Panc1 (cell line): ENCODE measurements around the gene BPTF. TPM values are rescaled to one million over a fixed set of nuclear protein-coding genes. Genes with fewer than 3 reads are reported as not detected.
"Not testable (repeated sequence)": the region's sequence is repeated elsewhere in the genome, so short reads cannot be mapped to it uniquely, and the experiment has no call there.

Experiments
- ATAC-seq: fragments of 200-7000 bp; cut with Tn5 transposase; 2 replicates; pipeline ENCODE4 v1.9.1; 2020; ENCODE audit warnings: mild to moderate bottlenecking, moderate library complexity
- BruUV-seq: library from RNA; stranded (reverse); fragments of 400-500 nt; replicated peaks from 2 replicates; lab custom pipeline; 2021; lab: Mats Ljungman, UMichigan
- CTCF ChIA-PET: fragments of 300-600 bp; sonication (Branson Sonifier 250); formaldehyde crosslinking; loops from one replicate; lab custom pipeline; 2022; ENCODE audit warnings: antibody characterized with exemption; lab: Charles Lee
- POLR2A ChIA-PET: fragments of 300-600 bp; sonication (Branson Sonifier 250); formaldehyde crosslinking; loops from one replicate; lab custom pipeline; 2022; ENCODE audit warnings: antibody characterized with exemption; lab: Charles Lee
- DNase-seq: peaks from one replicate; pipeline ENCODE4 v3.0.0-alpha.2; 2010; ENCODE audit warnings: low read depth, low spot score
- H3K27ac ChIP-seq: 2 replicates; pipeline ENCODE4 v1.5.1; 2011; ENCODE audit warnings: mild to moderate bottlenecking, low read length, inconsistent platforms
- H3K27me3 ChIP-seq: fragments of 200-500 bp; sonication (Bioruptor generic); 2 replicates; pipeline ENCODE4 v1.6.0; 2014; ENCODE audit warnings: low read length, inconsistent platforms; ENCODE audit not compliant: control insufficient read depth, insufficient read depth
- H3K36me3 ChIP-seq: fragments of 200-500 bp; sonication (Bioruptor generic); 2 replicates; pipeline ENCODE4 v1.5.1; 2014; ENCODE audit warnings: inconsistent platforms, mild to moderate bottlenecking, low read length, moderate library complexity; ENCODE audit not compliant: control insufficient read depth, insufficient read depth
- H3K4me1 ChIP-seq: 2 replicates; pipeline ENCODE4 v1.5.1; 2011; ENCODE audit warnings: inconsistent platforms, mild to moderate bottlenecking, low read length, moderate library complexity; ENCODE audit not compliant: control insufficient read depth, insufficient read depth
- H3K4me3 ChIP-seq, 2 experiments: 2 replicates each; pipeline ENCODE4 v1.5.1; 2011 to 2012; ENCODE audit warnings: low read depth in 2 of 2, low read length in 2 of 2, mild to moderate bottlenecking in 2 of 2, inconsistent platforms in 1 of 2, moderate library complexity in 1 of 2
- H3K9me3 ChIP-seq: fragments of 200-500 bp; sonication (Bioruptor generic); 2 replicates; pipeline ENCODE4 v1.5.1; 2014; ENCODE audit warnings: low read depth, mild to moderate bottlenecking, inconsistent platforms, low read length, moderate library complexity; ENCODE audit not compliant: control insufficient read depth, insufficient read depth
- POLR2AphosphoS5 ChIP-seq: IDR thresholded peaks from 2 replicates; pipeline ENCODE4 v1.6.1; 2012; ENCODE audit warnings: mild to moderate bottlenecking, low read depth, low read length, moderate library complexity
- SIN3A ChIP-seq: IDR thresholded peaks from 2 replicates; pipeline ENCODE4 v1.6.1; 2012; ENCODE audit warnings: low read depth, mild to moderate bottlenecking, low read length, moderate library complexity, borderline replicate concordance; ENCODE audit not compliant: insufficient read depth
- TCF7L2 ChIP-seq: IDR thresholded peaks from 2 replicates; pipeline ENCODE4 v1.6.1; 2011; ENCODE audit warnings: mild to moderate bottlenecking, low read depth, low read length, inconsistent platforms
- in situ Hi-C: cut with HindIII; loops from 2 replicates; pipeline ENCODE4 v1.10.0; 2016; ENCODE audit warnings: low sequenced_read_pairs, low pct_unique_long_range_greater_than_20kb
- intact Hi-C: fragments of 100-400 bp; cut with micrococcal nuclease; formaldehyde crosslinking; loops from one replicate; pipeline ENCODE4 v1.10.0; 2022; ENCODE audit not compliant: unreplicated experiment
- total RNA-seq: library from RNA; stranded (reverse); gene quantifications from one replicate; pipeline ENCODE4 v1.2.1, GENCODE V29; 2021; ENCODE audit not compliant: unreplicated experiment
- TF ChIP-seq, protein P1 (sequence below): fragments of 450-650 bp; IDR thresholded peaks from 2 replicates; pipeline ENCODE4 v1.5.1; 2017; ENCODE audit warnings: mild to moderate bottlenecking
- TF ChIP-seq, protein P2 (sequence below), 2 experiments: IDR thresholded peaks; 2 replicates each; pipeline ENCODE4 v1.6.1; 2011 to 2012; ENCODE audit warnings: low read depth in 2 of 2, control low read depth in 1 of 2, low read length in 1 of 2, mild to moderate bottlenecking in 1 of 2, moderate library complexity in 1 of 2; ENCODE audit not compliant: insufficient read depth in 1 of 2

The BPTF gene
- total RNA-seq, 1 experiment from 2014 or later: 51.1 TPM

- intact Hi-C loops, BruUV-seq, H3K4me3 ChIP-seq, H3K27me3 ChIP-seq, H3K27ac ChIP-seq, DNase-seq, H3K4me1 ChIP-seq, CTCF ChIA-PET, H3K36me3 ChIP-seq, H3K9me3 ChIP-seq, in situ Hi-C loops, POLR2A ChIA-PET: not testable (repeated sequence)
- 0 out of 2 replicates have a peak, but pooled peaks have one; percentile 26 for ATAC-seq
Measured at GRCh38 chr17:67980883-67981282, 155.6 kb downstream of the BPTF start.

GRCh38 chr17:67982034-67982640 lies 156.8 kb downstream of the BPTF start:
- H3K9me3 ChIP-seq: no peaks in the 10 kb centered on the region
- no peaks in the 10 kb centered on the region for H3K27me3 ChIP-seq
- in situ Hi-C loops (no loop called here), intact Hi-C loops (no loop called here)
- no TSS peak for BruUV-seq
- ChIA-PET POLR2A (no interaction called here), CTCF (no interaction called here)
- H3K4me1 ChIP-seq: no peaks in the 10 kb centered on the region
- no peak for TF ChIP-seq TCF7L2
- TF ChIP-seq, protein P1, sequence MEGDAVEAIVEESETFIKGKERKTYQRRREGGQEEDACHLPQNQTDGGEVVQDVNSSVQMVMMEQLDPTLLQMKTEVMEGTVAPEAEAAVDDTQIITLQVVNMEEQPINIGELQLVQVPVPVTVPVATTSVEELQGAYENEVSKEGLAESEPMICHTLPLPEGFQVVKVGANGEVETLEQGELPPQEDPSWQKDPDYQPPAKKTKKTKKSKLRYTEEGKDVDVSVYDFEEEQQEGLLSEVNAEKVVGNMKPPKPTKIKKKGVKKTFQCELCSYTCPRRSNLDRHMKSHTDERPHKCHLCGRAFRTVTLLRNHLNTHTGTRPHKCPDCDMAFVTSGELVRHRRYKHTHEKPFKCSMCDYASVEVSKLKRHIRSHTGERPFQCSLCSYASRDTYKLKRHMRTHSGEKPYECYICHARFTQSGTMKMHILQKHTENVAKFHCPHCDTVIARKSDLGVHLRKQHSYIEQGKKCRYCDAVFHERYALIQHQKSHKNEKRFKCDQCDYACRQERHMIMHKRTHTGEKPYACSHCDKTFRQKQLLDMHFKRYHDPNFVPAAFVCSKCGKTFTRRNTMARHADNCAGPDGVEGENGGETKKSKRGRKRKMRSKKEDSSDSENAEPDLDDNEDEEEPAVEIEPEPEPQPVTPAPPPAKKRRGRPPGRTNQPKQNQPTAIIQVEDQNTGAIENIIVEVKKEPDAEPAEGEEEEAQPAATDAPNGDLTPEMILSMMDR: no peak
- TF ChIP-seq SIN3A: no peak
- TF ChIP-seq, protein P2, sequence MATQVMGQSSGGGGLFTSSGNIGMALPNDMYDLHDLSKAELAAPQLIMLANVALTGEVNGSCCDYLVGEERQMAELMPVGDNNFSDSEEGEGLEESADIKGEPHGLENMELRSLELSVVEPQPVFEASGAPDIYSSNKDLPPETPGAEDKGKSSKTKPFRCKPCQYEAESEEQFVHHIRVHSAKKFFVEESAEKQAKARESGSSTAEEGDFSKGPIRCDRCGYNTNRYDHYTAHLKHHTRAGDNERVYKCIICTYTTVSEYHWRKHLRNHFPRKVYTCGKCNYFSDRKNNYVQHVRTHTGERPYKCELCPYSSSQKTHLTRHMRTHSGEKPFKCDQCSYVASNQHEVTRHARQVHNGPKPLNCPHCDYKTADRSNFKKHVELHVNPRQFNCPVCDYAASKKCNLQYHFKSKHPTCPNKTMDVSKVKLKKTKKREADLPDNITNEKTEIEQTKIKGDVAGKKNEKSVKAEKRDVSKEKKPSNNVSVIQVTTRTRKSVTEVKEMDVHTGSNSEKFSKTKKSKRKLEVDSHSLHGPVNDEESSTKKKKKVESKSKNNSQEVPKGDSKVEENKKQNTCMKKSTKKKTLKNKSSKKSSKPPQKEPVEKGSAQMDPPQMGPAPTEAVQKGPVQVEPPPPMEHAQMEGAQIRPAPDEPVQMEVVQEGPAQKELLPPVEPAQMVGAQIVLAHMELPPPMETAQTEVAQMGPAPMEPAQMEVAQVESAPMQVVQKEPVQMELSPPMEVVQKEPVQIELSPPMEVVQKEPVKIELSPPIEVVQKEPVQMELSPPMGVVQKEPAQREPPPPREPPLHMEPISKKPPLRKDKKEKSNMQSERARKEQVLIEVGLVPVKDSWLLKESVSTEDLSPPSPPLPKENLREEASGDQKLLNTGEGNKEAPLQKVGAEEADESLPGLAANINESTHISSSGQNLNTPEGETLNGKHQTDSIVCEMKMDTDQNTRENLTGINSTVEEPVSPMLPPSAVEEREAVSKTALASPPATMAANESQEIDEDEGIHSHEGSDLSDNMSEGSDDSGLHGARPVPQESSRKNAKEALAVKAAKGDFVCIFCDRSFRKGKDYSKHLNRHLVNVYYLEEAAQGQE (IDR thresholded peaks at IDR 0.05; ENCODE audit: insufficient read depth in 1 of 2, low read depth in 2 of 2, low read length in 1 of 2): no peak
- TF ChIP-seq POLR2AphosphoS5: no peak
- ATAC-seq: no peak
- DNase-seq: no peak
- H3K4me3 ChIP-seq: no peak overlapping the region
- H3K36me3 ChIP-seq: no peaks in the 10 kb centered on the region; the same call in 1 of the 2 replicates
- H3K27ac ChIP-seq: no peak overlapping the region

DNA sequence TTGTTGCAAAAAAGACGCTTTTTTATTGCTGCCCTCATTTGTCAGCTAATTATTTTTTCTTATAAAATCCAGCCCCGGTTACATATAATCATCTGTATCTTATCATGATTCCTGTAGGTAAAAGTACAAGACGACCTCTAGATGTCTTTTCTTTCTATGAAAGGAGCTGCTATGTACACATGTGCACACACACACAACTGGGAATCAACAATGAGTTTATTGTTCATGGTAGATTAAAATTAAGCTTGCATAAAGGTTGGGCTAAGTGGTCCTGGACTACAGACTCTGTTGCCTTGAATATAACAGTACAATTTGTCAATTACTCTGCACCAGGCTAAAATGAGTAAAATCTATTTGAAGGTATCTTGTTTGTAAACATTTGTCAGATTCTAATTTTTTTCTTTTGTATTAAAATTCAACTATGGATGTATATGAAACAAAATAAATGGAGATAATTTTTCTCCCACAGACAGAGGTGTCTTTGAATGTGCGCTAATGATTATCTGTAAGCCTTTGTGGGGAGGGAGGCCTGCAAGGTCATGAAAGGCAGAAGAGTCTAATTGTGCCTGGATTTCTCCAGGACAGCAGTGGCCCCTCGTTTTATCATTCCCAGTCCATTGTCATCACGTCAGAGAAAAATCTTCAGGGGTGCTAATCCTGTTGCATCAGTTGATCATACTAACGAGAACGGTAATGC lies 157.5 kb downstream of the BPTF start:
- intact Hi-C loops: no loop called here
- H3K4me1 ChIP-seq: no peaks in the 10 kb centered on the region
- H3K27ac ChIP-seq: no peak overlapping the region
- in situ Hi-C loops: no loop called here
- CTCF ChIA-PET: no interaction called here
- no peaks in the 10 kb centered on the region; the same call in 1 of the 2 replicates for H3K36me3 ChIP-seq
- no peak overlapping the region for H3K4me3 ChIP-seq
- ATAC-seq (no peak), DNase-seq (no peak)
- POLR2A ChIA-PET: no interaction called here
- BruUV-seq: TSS peak; percentile 78
- TF ChIP-seq, protein P1: no peak
- no peak for TF ChIP-seq POLR2AphosphoS5
- no peak for TF ChIP-seq TCF7L2
- TF ChIP-seq SIN3A: no peak
- TF ChIP-seq, protein P2 (IDR thresholded peaks at IDR 0.05; ENCODE audit: insufficient read depth in 1 of 2, low read depth in 2 of 2, low read length in 1 of 2): no peak
- H3K9me3 ChIP-seq: no peaks in the 10 kb centered on the region
- no peaks in the 10 kb centered on the region for H3K27me3 ChIP-seq
